RWPE1 (cell line): ENCODE results near the gene C1QTNF5.

Source experiments
- CTCF ChIA-PET: fragments of 350-600 bp; sonication (Branson Sonifier 250); formaldehyde crosslinking; extraction: SDS; loops from one replicate; lab custom pipeline; 2021; lab: Yijun Ruan, JAX
- POLR2A ChIA-PET: fragments of 400-600 bp; formaldehyde crosslinking; extraction: SDS; loops from one replicate; lab custom pipeline; 2020; ENCODE audit warnings: antibody characterized with exemption; ENCODE audit not compliant: low non-redundant PET; lab: Yijun Ruan, JAX
- DNase-seq: peaks from one replicate; pipeline ENCODE4 v3.0.0; 2012; ENCODE audit warnings: low spot score
- H3K27ac ChIP-seq: fragments of 450-650 bp; 2 replicates; pipeline ENCODE4 v1.5.1; 2017
- CTCF ChIP-seq: fragments of 450-650 bp; conservative IDR thresholded peaks from 2 replicates; pipeline ENCODE4 v1.5.1; 2017; ENCODE audit warnings: low read depth, mild to moderate bottlenecking

The C1QTNF5 gene

DNA sequence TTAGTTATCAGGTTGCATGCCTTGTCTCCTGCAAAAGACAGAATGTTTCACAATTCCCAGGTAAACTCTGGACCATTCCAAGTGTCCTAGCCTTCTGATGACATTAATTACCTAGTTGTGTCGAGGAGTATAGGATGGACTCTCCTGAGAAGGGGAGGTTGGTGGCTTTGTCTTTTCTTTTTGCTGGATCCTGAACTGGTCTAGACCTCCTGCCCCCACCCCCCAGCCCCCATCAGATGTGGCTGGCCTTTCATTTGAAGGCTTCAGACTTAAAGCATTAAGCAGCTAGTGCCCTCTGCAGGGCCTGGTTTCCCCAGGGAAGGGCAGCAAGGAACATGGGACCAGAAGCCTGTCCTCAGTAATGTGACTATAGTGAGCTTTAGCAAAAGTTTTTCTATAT is 33.5 kb downstream of the C1QTNF5 start:
- no peak for TF ChIP-seq CTCF
- ChIA-PET POLR2A (interaction anchor here (0.5 kb wide), 1 partner anchor 896 kb away, joined by 6 read pairs; no protein-coding TSS in a partner anchor), CTCF (interaction anchor here (0.6 to 4.2 kb wide), 4 partner anchors 15 to 228 kb away, joined by 3 to 28 read pairs (median 4); no protein-coding TSS in a partner anchor)
- H3K27ac ChIP-seq = 0 out of 2 replicates have a peak overlapping the region, but pooled peaks have one; percentile 28
- DNase-seq = no peak

GRCh38 chr11:119306373-119306890 is 34.3 kb downstream of the C1QTNF5 start:
- H3K27ac ChIP-seq = peak overlapping the region; percentile 50
- no peak for DNase-seq
- no peak for TF ChIP-seq CTCF
- ChIA-PET CTCF (interaction anchor here (0.8 to 4.2 kb wide), 5 partner anchors 16 to 168 kb away, joined by 3 to 28 read pairs (median 6); no protein-coding TSS in a partner anchor), POLR2A (no interaction called here)

DNA sequence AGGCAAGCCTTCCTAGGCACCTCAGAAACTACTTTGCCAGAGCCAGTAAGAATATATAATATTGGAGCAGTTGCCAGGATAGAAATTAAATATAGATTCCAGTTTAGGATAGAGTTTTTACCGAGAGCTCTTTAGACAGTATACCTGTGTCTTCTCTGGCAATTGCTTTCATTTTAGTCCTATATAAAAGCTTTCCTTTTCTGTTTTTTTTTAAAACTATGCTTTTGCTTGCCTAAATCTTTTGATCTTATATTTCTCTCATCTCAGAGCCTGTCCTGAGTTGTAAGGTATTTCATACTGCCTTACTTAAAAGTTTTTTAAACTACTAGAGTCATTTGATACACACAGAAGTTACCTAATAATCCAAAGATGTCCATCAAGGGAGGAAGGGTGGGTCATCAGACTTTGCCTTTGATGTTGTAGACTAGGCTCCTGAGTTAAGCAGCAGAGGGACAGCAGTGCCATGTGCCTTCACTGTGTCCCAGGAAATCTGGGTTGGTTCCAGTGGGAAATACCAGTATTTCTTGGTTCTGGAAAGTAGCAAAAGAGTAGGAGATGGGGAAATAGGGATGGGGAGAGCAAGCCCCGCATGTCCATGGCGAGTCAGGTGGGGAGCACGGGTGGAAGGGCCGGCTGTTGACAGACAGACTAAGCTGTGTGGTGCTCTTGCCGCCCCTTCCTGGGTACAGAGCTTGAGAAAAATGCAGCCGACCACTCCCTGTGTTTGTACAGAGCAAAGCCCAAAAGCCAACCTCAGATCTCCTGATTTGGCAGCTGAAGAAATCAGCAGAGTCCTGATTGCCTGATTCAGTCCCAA is 34.9 kb downstream of the C1QTNF5 start:
- POLR2A ChIA-PET = no interaction called here
- H3K27ac ChIP-seq = peak overlapping the region; percentile 50
- DNase-seq = no peak
- no peak for TF ChIP-seq CTCF
- CTCF ChIA-PET = interaction anchor here (0.8 to 4.2 kb wide), 4 partner anchors 17 to 169 kb away, joined by 3 to 28 read pairs (median 8); no protein-coding TSS in a partner anchor

- H3K27ac ChIP-seq = no peak overlapping the region
- POLR2A ChIA-PET = no interaction called here
- CTCF ChIA-PET = no interaction called here
- no peak for DNase-seq
- no peak for TF ChIP-seq CTCF
Measured at GRCh38 chr11:119303227-119303718, 37.4 kb downstream of the C1QTNF5 start.

GRCh38 chr11:119300198-119300964 is 40.3 kb downstream of the C1QTNF5 start:
- no peak for TF ChIP-seq CTCF
- ChIA-PET CTCF (interaction anchor here (0.6 kb wide), 1 partner anchor 40 kb away, joined by 3 read pairs; no protein-coding TSS in a partner anchor), POLR2A (no interaction called here)

DNA sequence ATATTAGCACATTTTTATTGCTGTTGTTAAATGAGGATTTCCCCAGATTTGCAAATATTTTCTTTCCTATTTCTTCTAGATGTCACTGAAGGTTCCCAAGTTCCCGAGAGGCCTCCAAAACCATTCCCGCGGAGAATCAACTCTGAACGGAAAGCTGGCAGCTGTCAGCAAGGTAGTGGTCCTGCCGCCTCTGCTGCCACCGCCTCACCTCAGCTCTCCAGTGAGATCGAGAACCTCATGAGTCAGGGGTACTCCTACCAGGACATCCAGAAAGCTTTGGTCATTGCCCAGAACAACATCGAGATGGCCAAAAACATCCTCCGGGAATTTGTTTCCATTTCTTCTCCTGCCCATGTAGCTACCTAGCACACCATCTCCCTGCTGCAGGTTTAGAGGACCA is 41.3 kb downstream of the C1QTNF5 start:
- TF ChIP-seq CTCF = no peak
- ChIA-PET CTCF (no interaction called here), POLR2A (no interaction called here)
- no peak for DNase-seq
- no peak overlapping the region for H3K27ac ChIP-seq

More at GRCh38 chr11:119300198-119300964, 40.3 kb downstream of the C1QTNF5 start:
- DNase-seq = no peak
- no peak overlapping the region for H3K27ac ChIP-seq
